GM18519 (cell line): ENCODE data around the gene DLGAP1.
"Not testable (repeated sequence)": the region's sequence is repeated elsewhere in the genome, so short reads cannot be mapped to it uniquely, and the experiment has no call there.

Experiments
- ATAC-seq: cut with Tn5 transposase; IDR thresholded peaks from one replicate; pipeline ENCODE4 v1.9.1; 2021; ENCODE audit warnings: mild to moderate bottlenecking, moderate library complexity; ENCODE audit not compliant: unreplicated experiment, low FRiP score

The DLGAP1 gene

DNA sequence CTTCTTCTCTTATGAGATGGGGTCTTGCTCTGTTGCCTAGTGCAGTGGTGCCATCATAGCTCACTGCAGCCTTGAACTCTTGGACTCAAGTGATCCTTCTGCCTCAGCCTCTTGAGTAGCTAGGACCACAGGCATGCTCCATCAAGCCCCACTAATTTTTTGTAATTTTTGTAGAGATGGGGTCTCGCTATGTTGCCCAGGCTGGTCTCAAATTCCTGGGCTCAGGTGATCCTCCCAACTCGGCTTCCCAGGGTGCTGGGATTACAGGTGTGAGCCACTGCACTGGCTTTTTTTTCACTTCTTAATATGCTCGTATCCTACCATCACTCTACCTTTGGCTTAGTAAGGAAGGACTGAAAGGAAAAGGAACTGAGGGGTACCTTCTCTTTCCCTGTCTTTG lies 983.0 kb downstream of the DLGAP1 start:
- ATAC-seq, result not testable (repeated sequence)

DNA sequence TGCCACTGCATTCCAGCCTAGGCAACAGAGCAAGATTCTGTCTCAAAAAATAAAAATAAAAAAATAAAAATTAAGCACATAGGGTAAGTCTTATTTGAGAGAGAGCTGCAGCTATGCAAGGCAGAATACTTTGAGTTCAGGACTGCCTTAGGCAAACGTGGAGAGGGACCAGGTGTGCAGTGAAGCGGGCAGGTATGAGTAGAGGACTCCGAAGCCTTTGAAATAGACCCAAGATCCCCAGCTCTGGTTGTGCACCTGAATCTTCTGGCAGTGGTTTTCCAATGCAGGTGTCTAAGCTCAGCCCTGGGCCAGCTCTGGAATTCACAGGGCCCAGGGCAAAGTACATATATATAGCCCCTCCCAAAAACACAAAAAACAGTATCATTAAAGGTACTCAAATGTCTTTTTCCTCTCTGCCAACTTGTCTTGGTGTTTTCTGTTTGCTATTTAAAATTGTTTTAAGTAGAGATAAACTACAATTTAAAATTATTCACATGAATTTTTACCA lies 983.9 kb downstream of the DLGAP1 start:
- ATAC-seq, result no peak

DNA sequence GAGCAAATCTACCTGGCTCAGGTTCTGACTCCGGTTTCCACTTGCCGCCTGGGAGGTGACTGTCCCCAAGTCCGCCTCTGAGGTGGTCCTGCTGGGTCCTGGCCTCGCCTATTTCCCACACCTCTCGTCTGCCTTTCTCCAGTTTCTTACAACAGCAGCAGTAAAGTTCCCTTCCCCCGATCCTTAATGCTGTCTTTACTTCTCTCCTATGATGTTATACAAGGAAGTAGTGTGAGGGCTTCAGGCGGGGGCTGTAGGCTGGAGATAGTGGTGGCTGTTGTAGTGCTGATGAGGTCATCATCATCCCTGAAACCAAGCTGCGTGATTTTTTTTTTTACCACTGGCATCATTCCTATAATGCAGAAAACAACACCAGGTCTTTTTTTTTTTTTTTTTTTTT lies 986.3 kb downstream of the DLGAP1 start:
- ATAC-seq, result no peak

DNA sequence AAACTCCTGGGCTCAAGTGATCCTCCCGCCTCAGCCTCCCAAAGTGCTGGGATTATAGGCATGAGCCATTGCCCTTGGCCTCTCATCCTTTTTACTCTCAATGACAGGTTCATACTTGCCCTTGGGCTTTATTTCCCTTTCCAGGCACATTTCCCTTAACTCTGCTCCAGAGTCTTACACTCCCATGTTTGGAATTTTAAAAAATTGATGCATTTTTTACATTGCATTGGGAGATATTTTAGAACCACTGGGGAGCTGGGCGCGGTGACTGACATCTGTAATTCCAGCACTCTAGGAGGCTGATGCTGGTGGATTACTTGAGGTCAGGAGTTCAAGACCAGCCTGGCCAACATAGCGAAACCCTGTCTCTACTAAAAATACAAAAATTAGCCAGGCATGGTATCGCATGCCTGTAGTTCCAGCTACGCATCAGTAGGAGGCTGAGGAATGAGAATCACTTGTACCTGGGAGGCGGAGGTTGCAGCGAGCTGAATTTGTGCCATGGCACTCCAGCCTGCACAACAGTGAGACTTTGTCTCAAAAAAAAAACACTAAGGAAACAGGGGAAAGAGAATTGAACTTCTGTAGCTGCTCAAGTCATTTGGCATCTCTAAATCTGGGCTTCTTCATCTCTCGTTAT lies 986.9 kb downstream of the DLGAP1 start:
- no peak for ATAC-seq

DNA sequence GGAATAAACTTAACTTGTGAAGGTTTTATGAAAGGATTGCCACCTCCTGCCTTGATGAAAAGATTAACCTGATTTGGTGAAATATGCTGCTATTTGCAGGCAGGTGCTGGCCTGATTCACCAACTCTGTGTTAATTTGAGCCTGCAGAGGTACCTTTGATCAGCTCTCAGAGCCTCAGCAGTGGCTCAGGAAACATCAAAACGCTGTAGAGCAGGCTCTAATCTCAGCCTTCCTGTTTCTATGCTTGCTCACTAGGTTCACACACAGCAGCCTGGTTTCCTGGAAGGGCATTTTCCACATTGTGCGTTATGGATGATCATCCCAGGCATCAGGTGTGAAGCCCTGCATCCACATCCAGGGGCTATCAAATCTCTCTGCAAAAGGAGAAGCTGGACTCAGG lies 988.2 kb downstream of the DLGAP1 start:
- ATAC-seq, result no peak

DNA sequence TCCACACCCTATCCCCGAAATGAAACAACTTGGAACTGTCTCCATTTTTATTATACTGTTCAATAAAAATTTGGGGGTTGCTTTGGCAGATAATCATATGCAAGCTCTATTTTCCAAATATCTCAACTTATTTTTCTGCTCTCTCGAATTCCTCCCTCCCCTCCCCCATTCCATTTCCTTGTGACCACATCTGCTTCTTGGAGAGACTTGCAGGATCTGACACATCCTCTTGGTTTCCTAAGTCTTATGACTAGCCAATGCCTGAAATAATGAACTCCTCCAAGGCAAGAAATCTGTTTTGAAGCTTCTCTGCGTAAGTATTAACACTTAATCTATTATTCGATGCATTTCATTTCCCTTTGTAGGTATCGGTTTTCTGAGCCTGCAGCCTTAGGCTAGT lies 989.1 kb downstream of the DLGAP1 start:
- ATAC-seq, result no peak

DNA sequence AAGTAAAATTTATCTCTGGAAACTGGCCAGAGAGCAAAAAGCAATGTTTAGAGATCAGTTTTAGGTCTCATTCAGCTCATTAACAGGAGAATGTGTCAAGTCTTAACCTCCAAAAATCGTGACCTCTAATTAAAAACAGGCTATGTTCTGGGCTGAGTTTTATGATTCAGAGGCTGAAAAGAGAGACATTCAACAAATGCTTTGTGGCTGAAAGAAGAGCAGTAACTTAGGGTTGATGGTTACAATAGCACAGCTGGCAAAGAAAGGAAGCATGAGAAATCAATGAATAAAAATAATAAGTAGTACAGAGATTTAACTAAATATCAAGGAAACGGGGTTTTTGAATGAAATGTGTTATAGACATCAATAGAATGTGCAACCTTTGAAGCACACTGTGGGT lies 992.1 kb downstream of the DLGAP1 start:
- no peak for ATAC-seq

DNA sequence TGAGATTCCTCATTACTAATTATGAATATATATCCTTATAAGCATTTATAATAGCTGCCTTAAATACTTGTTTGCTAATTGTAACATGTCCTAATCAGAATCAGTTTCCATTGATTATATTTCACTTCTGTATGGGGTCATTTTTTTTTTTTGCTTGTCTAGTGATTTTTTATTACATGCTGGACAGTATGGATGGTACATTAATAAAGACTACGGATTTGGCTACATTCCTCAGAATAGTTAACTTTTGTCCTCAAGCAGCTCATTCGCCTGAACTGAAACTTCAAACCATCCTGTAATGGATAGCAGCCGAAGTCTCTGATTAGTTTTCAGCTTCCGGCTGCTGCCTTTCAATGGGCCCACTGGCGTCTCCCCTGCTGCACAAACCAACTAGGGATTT lies 993.4 kb downstream of the DLGAP1 start:
- no peak for ATAC-seq

DNA sequence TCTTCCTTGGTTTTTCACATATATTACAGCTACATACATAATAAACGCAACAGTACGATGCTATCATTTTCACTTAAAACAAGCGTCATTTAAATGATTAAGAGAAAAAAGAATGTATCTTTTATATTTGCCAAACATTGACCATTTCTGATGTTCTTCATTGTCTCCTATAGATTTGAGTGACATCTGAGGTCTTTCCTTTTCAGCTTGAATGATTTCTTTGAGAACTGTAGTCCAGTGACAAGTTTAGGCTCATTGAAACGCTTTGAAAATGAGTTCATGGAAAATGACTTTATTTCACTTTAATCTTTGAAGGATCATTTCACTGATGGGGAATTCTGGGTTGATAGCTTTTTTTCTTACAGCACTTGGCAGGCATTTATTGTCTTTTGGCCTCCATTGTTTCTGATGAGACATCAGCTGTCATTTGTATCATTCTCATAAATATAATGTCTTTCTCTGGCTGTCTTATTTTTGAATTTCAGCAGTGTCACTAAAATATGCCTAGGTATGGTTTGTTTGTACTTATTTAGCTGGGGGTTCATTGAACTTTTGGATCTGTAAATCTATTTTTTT lies 994.2 kb downstream of the DLGAP1 start:
- no peak for ATAC-seq

DNA sequence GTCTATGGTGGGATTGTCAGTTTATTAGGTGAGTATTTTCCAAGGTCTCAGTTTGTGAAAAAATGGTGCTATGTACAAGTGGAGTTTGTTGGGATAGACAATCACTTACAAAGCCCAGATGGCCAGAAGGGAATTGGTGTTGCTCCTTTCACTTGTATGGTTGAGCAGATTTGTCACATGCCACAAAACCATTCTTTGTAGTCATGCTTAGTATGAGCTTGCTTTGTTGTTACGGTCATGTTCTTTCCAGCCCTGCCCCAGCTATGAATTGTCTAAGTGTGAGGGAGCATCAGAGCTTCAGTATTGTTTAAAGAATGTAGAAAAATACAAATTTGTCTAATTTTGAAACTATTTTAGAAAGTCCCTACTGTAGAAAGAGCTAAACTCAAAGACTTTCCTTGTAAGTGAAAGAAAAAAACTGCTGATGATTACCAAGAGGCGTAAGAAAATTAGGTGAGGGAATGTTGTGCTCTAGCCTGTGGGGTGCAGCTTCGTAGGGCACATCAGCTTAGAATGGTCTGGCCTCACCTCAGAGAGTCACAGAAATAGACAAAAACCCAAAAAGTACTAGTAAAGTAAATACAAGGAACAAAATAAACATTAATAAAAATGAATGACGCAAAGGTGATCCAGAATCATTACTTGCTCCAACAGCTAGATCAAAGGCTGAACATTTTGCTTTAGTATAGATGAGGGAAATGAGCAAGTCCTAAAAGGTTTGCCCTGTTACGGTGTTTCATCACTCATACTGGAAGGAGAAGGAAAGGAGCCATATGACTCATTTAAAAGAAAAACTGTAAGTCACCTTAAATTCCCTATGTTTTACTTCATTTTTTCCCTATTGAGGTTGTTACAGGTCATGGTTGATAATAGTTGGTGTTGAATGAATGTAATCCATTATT lies 995.9 kb downstream of the DLGAP1 start:
- ATAC-seq, result no peak

DNA sequence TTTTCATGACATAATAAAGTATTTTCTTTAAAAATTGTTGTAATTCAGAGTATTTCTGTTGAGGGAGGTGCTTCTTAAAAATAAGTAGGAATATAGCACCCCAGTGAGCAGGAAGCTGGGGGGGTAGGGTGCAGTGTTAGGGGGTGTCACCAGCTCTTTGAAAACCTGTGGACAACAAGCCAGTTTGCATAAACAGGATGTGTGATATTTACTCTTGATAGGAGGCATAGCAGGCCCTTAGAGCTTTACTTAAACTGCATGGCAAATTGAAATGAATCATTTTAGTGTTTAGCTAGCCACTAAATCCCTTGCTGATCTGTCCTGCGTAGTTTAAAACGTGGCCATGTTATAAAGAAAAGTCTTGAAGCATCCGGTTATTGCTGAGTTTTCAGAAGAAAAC lies 996.7 kb downstream of the DLGAP1 start:
- no peak for ATAC-seq

DNA sequence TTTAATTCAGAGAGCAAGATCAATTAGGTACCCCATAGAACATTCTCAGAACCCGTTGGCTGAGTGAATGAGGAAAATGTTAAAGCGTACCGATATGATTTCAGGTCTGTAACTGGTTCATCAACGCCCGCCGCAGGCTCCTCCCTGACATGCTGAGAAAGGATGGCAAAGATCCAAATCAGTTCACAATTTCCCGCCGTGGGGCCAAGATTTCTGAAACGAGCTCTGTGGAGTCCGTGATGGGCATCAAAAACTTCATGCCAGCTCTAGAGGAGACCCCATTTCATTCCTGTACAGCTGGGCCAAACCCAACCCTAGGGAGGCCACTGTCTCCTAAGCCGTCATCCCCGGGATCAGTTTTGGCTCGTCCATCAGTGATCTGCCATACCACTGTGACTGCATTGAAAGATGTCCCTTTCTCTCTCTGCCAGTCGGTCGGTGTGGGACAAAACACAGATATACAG lies 997.8 kb downstream of the DLGAP1 start:
- no peak for ATAC-seq

DNA sequence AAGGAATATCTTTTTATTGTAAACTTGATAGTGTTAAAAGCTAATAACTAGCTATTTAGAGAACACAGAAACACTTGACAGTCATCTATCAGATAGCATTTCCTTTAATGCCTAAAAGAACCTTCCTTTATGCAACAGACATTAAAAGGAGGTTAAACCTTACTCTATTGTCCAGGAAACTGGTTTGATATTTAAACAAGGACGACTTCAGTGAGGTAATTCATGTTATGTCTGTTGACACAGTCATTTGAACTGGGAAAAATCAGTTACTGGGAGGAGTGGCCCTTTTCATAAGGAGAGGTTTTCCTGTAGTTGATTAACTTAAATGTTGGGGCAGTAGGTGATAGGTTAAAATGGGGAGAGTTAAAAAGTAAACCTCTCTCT lies 998.4 kb downstream of the DLGAP1 start:
- ATAC-seq, result no peak

DNA sequence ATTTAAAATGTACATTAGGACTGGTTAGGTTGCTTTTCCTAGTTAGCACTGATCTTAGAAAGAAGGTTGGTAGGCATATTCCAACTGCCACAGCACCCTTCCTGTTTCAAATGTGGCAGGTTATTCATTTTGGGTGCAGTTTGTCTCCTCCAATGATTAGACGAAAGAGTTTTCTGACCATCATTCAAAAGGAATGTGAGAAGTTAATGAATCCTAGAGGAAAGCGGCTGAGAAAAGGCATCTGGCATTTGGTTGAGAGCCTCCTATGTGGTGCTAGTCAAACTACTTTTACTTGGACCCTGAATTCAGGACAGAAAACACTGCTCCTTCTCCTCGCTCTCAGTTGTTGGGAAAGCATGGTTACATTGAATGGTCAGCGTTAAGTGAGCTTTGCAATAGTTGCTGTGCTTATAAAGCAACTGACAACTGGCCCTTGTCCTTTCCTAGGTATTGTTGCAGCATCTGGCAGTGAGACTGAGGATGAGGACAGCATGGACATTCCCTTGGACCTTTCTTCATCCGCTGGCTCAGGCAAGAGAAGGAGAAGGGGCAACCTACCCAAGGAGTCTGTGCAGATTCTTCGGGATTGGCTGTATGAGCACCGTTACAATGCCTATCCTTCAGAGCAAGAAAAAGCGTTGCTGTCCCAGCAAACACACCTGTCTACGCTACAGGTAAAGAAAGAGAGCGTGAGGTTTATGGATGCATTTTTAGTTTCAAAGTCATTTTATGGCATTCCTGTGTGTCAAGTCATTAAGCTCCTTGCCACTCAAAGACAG lies 999.0 kb downstream of the DLGAP1 start:
- no peak for ATAC-seq

DNA sequence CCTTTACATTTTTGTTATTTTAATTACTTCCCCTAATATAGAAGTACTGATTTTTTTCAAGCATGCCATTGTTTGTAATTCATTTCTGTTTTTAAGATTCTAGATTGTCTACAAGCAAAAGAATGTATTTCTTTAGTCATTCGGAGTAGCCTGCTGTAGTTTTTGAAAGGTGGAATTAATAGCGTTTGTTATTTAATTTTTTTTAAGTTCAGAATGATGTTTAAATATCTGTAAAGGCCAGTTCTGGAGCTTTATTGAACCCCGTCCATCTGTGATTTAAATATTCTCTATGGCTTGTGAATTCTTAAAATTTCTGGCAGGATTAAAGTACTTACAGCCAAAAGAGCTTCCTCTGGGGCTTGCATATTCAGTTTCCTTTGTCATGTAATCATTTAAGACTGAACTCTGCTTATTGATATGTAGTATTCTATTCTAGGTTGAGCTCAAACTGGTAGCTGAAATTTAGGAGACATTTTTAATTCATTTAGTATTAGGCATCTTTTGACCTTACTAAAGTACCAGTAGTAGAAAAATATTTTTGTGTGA lies 999.9 kb downstream of the DLGAP1 start:
- ATAC-seq, result no peak

DNA sequence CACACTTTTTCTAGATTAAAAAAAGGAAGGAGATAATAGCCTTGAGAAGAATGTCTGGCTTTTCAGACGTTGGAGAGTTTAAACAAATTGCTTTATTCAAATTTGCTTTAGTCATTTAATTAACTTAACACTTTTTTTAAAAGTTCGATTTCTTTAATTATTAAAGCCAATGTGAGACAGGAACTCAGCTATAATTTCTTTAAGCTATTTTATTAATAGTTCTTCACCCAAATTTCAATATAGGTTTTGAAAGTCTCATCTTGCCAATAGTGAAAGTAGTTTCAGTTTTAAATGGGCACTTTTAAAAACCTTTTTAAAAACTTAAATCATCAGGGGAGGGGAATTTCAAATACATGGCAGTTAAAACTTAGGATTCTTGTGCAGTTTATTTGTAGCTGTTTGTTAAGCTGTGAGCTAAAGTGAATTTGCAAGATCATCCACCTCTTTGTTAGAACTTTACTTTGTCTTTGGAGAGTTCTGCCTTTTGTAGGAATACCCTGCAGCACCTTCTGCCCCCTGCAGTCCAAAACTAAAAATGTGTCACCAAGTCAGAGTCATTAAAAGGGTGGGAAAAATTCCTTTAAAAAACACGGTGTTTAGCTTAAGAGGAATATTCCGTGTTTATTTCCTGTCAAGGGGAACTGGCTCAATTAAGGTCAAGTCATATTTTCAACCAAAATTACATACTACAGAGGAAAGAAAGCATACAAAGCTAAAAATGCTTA lies 1000.6 kb downstream of the DLGAP1 start:
- ATAC-seq, result no peak

DNA sequence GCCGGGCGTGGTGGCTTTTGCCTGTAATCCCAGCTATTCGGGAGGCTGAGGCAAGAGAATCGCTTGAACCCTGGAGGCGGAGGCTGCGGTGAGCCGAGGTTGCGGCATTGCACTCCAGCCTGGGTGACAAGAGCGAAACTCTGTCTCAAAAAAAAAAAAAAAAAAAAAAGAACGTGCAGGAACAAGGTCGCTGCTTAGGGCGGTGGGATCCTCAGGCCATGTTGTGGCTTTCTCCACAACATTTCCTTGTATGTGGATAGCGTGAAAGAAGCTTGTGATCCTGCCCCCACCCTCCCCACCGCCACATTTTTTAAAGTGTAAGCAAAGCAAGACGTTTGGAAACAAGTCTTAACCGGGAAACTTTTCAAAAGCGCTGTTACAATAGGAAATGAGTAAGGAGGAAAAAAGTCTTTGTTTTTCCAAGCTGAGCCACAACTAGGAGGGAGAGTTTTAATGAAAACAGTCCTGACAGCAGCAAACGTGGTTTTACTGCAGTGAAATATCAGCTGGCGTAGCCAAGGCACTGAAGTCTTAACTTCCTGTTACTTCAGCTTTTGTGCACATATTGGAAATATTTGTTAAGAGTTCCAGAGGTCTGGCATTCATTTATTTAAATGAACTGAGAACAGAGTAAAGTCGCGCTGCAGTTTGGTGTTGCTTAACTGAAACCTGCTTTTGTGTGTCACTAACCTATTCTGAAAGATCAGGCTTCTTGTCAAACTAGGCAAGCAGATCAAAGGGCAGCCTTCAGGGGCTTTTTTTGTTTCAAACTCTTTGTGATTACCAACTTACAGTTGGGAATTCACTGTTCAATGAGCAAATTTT lies 1001.4 kb downstream of the DLGAP1 start:
- ATAC-seq, result no peak

DNA sequence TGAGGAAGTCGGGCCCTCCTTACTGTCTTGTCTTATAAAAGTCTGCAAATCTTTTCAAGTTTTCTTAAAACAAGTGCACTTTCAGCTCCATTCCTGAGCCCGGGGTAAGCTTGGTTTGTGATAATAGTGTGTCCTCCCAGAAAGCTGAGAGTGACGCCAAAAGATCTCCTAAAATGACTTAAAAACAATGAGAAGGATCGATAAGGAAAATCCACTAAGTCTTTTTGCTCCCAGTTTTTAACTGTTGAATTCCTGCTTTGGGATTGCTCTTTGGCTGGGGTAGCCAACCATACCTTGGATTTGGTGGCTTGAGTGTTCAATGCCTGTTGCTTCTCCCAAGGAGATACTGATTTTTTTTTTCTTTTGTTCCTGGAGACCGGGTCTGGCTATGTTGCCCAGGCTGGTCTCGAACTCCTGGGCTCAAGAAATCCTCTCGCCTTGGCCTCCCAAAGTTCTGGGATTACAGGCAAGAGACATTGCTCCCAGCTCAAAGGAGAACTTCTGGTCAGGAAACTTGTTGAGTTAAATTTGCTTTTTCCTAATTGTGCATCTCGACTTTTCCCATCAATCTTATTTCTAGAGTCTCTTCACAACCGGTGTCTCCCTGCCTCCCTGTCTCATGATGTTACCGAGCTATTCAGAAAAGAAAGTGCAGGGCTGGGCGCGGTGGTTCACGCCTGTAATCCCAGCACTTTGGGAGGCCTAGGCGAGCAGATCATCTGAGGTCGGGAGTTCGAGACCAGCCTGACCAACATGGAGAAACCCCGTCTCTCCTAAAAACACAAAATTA lies 1002.2 kb downstream of the DLGAP1 start:
- ATAC-seq, result no peak
